NCI-H2196 treated with DMSO at 0.1 percent for 48 hours (cell line): ENCODE data around the gene TTC23L.

ENCODE experiments used
- DNase-seq: peaks from one replicate; lab custom pipeline; 2025; ENCODE audit not compliant: unreplicated experiment; lab: John Stamatoyannopoulos, UW

Gene TTC23L

DNA sequence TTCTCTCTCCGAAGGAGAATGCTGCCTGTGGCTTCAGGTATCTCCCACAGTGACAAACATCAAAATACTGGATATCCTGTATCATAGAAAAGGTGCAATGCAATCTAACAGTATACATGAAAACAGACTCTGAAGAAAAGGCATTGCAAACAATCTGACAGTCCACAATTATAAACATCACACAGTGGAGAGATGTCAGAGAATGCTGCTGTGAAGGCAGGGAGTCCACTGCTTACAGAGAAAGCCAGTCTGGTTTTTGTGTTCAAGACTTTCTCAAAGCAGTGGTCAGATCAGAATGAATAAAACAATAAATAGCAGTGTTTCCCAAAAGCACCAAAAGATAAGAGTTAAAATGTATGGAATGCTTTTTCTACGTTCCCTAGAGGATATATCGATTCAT is 28.7 kb downstream of the TTC23L start:
- no peak for DNase-seq

DNA sequence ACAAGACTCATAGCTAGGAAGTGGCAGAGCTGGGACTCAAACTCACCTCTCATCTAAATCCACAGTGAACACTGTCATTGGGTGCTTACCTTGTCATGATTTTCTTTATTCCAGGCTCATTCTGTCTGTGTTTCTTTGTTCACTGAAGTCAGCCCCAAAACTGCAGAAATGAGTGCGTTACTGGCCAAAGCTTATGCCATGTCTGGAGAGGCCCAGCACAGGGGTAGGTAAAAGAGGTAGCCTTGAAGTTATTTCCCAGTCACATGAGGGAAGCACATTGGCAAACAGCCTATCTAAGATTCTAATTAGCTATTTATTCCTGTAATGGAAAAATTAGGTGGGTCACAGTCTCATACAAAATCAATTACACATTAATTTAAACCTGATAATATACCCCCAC is 29.8 kb downstream of the TTC23L start:
- no peak for DNase-seq

DNA sequence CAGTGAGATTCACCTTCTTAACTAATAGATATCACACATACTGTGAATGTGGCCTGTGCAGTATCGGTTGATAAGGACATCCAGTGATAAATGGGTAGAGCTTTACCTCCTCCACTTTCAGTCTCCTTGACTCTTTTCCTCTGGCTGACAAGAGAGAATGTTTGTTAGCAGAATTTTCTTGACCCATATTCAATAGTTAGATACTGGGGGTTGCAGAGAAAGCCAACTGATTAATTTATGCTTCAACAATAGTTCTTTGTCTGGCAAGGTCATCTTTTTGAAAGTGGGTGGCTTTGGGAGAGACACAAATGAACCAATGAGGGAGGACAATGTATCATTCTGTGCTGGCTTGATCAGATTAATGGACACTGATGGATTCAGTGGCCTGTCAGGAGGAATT is 30.3 kb downstream of the TTC23L start:
- no peak for DNase-seq

DNA sequence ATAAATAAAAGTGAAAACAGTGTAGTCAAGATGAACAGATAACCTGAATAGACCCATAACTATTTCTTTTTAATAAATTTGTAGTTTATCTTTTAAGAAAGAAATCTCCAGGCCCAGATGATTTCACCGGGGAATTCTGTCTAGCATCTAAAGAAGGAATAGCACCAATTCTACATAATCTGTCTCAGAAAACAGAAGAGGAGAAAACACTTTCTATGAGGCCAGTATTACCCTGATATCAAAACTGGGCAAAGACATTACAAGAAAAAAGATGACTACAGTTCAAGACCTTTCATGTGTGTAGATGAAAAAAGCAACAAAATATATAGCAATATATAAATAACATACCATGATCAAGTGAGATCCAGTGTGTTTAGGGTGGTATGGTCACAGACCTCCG is 31.4 kb downstream of the TTC23L start:
- no peak for DNase-seq

DNA sequence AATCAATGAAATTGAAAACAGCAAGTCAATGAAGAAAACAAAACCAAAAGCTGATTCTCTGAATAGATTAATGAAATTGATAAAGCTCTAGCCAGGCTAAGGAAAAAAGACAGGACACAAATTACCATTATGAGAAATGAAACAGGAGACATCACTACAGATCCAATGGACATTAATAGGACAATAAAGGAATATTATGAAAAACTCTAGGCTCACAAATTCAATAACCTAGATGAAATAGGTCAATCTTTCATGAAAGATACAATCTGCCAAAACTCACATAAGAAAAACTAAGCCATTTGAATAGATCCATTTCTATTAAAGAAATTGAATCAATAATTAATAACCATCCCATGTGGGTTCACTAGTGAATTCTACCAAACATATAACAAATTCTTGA is 37.3 kb downstream of the TTC23L start:
- no peak for DNase-seq

DNA sequence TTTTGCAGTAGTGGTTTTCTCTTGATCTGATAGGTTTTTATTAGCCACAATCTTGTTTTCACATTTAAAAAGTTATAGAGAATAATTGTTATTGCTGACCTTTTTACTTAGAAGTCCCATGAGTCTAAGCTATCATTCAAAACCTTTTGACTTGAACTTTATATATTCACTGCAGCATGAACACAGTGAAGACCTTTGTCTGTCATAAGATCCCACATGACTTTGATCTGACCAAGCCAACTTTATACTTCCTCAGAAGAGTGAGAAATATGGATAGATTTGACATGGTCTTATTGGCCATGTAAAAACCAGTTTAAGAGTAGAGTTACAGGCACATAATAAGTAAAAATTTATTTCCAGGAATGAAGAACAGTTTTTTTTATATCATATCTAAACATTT is 42.3 kb downstream of the TTC23L start:
- no peak for DNase-seq

DNA sequence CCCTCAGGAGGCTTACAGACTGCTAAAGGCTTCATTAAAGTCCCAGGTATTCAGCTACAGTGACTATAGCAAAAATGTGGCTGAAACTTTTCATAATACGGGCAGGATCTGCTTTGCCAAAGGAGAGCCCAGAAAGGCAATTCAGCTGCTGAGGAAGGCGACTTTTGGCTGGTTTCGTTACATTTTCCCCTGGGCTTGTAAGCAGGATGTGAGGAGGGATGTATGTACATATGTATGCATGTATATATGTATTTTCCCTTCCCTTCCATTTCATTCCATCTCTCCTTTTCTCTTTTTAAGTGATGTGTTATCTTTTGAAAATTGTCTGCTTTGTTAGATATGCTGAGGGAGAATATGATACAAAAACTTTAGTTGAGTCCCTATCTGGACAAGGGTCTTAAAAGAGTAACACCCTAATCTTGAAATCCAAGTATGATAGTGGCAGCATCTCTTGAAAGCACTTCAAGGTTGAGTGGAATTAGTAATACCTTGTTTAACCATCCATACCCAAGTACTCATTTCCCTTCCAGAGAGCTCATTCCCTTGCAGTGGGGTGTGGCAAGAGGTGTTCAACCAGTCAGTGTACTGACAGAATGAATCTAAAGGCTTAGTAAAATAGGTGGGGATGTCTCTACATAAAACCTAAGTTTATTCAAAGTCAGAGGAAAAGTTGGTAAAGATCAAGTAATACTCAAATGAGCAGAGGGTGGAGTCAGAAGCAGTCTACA is 47.6 kb downstream of the TTC23L start:
- DNase-seq = no peak

DNA sequence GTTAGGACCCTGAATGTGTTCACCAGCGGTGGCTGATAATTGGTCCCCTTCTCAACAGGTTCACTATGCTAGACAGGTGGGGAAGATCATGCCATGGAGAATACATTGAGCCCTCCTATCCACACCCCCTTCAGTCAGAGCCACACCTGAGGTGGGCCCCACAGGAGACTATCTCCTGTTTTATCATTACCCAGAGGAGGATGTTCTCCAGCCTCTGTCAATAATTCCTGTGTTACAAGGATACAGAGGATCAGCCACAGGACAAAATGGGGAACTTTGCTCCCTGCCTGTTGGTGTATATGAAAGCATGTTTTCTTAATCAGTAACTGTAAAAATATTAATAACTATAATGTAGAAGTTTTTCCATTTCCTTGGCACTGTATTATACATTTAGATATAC is 50.4 kb downstream of the TTC23L start:
- DNase-seq = no peak

DNA sequence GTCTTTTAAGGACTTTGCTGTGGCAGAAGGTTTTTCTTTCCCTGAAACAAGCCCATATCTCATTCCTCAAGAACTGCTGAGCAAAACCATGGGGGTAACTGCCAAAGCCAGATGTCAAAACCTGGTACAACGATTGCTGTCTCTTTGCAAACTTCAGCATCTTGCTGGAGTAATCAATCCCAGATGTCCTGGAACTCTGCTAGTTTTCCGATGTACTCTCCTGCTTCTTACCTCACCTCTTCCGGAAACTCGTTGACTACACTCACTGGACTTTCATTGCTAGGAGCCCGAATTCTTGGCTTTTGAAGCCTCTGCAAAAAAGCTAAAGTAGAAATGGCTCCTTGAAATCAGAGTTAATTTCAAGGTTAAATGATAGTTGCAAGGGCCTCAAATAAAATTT is 53.0 kb downstream of the TTC23L start:
- no peak for DNase-seq

DNA sequence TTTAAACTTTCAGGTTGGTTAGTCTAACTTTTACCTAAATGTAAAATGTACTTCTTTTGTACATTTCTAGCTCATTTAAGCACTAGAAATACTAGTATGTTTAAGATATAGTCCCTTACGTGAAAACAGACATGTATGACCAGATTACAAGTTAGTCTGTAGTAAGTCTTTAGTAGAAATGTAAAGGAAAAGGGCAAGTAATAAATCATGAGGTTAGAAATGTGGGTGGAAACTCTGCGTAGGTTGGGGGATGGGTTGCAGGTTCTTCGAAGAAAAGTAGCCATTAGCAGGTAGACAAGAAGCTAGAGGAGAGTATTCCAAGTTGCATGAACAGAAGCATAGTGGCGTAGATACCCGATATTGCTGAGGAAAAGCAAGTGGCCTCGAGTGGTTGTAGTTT is 53.5 kb downstream of the TTC23L start:
- no peak for DNase-seq

DNA sequence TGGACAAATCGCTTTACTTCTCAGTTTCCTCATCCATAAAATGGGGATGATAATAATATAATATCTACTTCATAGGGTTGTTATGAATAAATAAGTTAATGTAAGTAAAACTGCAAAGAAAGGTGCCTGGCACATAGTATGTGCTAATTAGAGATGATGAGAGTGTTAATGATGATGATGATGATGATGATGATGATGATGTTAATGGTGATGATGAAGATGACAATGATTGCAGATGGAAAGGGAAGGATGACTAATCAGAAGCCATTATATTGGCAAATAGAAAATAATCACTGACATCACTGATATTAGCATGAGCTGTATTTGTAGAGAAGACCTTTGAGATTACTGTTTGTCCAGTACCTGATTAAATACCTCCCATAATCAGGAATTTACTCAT is 55.8 kb downstream of the TTC23L start:
- DNase-seq = no peak

DNA sequence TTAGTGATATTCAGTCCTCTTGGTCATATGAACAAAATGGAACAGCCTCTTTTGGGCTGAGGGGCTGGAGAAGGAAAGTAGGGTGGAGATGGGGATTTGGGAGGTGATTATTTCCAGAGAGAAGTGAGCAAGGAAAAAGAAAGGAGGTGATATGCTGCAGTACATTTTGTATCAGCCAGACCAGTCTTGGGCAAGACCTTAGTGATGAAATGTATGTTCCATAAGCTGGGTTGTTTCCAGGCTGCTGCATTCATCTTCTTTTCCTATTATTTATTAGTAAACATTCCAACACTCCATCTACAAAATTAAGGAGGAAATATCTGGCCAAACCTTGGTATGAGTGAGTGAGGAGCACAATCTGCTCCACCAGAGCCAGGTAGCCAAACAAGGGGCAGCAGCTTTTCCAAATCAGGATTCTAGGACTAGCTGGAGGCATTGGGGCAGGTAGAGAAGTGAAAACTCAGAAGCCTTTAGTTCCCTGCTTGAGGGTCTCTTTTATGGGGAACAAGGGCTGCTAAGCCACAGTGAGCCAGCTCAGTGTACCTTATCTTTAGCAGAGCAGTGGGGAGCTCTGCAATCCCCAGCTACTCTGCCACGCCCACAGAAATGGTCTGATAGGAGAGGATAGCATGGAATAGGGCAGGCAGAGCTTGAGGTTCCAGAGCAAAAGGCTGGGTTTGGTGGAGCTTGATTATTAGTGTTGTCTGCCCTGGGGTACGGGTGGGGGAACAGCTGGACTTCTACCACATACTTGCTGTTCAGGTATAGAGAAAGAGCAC is 56.9 kb downstream of the TTC23L start:
- DNase-seq = no peak

DNA sequence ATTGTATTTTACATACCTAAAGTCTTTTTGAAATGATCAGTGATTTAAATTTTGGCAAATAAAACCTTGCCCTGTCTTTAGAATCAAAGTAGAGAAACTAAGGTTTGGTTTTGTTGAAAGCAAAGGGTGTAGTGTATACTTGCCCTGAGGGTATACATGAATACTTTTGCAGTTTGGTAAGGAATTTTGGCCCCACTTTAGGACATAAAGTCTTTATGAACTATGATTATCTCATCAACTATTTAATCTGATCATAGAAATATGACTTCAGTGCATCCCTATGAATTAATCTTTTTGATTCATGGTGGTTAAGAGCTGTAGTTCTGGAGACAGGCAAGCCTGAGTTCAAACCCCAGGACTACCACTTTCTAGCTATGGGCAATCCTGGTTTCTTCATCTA is 58.7 kb downstream of the TTC23L start:
- DNase-seq = no peak

DNA sequence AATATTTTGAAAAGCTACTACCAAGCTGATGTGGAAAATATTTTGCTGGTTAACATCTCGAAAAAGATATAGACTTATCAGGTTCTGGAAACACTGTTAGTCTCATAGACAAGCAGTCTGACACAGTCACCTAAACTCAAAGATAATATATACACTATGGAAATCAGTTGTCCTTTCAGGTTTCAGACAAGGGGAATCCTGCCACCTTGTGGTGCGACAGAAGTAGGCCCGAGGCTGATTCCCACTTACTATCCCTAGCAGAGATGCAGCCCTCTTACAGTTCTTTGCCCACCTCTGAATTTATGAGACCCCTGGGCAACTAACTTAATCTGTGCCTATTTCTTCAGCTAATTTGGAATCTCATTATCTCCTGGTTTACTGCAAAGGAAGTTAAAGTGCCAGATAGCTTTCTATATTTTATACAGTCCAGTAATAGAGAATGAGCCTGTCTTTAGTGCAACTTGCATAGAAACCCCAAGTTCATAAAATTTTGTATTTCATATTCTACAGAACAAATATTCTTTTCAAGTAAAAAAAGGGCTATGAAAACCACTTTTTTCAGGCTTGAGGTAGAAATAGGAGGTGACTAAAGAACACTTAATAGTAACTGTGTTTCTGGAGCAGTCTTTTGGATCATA is 59.4 kb downstream of the TTC23L start:
- peak; percentile 63 for DNase-seq

DNA sequence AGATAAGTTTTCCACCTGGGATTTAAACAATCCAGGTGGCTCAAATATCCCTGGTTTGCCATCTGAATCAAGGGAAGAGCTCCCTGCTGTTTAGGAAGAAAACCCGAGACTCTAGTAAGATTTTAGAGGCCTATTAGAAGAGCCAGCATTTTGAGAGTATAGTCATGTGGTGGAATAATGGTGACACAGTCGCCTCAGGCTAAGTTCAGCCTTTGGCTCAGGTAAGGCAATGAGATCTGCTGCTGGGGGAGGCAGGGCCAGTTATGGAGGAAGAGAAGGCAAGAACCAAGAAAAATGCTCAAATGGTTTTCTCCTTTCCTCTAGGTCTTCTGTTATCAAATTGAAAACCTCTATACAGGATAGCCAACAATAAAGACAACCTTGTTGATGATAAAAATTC is 60.1 kb downstream of the TTC23L start:
- DNase-seq = no peak

DNA sequence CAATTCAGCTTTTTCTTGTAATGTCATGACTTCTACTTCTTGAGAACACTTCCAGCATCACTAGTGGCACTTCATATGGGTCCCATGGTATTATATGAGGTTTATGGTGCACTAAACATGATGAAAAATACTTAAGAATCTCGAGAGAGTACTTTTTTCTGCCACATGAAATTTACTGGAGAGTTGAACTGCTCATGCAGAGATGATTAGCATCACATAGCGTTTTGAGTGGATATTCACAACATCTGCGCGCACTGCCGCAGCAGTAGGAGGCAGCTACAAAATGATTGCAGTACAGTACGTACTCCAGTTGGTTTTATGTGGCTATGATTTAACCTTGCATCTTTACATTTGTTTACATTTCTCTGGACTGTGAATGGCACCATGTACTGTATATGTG is 61.7 kb downstream of the TTC23L start:
- no peak for DNase-seq

DNA sequence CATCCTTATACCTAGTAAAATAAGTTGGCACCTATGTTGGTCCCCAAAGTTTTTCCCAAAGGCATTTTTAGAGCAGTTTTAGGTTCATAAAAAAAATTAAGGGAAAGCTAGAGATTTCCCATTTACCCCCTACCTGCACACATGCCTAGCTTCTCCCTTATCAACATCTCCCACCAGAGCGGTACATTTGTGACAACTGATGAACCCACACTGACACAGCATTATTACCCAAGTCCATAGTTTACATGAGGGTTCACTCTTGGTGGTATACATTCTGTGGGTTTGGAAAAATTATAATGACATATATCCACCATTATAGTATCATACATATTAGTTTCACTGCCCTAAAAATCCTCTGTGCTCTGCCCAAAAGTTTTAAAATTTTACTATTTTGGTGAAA is 64.3 kb downstream of the TTC23L start:
- no peak for DNase-seq

DNA sequence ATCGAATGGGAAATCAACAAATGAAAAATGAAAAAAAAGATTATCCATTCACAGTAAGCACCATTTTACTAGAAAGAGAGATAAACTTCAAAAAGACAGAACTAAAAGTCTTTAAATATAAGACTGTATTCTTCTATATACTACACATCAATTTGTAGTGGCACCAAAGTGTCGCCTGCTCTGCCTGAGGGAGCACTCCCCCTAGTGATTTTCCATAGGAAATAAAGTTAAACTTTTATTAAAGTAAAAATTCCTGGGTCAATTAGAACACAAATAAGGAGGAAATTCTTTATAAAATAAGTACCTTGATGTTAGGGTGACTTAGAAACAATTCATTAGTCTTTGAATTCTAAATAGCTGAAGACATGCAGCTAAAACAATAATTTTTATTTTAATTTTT is 66.6 kb downstream of the TTC23L start:
- DNase-seq = no peak

DNA sequence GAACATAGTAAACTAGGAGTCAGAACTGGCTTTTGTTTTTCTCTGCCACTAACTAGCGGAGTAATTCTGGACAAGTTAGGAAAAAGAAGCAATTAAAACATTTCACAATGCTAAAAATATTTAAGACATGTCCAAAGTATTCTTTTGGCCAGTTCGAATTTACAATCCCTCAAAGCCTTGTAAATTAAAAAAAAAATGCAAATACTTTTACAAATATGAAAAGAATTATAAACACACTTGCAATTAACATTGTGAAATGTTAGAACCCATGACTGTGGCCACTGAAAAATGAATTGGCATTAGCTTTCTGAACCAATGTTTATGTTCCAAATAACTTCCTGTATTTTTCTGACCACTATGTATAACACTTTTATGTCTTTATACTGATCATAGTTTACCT is 74.1 kb downstream of the TTC23L start:
- no peak for DNase-seq

DNA sequence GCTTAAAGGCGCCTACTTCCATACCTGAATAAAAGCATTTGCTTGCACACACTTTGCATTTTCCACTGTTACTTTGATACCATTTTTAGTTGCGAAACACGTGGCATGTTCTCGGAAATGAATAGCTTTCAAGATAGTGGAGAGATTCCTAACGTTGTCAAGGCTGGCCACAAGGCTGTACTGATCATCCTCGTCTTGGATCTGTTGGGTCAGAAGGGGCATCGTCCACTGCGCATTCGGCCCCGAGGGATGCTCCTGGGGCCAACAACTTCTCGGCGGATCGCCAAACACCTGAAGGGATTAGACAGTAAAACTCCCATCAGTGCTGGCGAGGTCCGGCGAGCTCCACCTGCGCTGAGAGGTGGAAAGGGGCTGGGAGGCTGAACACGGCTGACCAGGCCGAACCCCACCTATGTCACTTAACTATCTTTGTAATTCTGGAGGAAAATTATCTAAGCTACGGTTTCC is 75.7 kb downstream of the TTC23L start:
- DNase-seq = no peak

DNA sequence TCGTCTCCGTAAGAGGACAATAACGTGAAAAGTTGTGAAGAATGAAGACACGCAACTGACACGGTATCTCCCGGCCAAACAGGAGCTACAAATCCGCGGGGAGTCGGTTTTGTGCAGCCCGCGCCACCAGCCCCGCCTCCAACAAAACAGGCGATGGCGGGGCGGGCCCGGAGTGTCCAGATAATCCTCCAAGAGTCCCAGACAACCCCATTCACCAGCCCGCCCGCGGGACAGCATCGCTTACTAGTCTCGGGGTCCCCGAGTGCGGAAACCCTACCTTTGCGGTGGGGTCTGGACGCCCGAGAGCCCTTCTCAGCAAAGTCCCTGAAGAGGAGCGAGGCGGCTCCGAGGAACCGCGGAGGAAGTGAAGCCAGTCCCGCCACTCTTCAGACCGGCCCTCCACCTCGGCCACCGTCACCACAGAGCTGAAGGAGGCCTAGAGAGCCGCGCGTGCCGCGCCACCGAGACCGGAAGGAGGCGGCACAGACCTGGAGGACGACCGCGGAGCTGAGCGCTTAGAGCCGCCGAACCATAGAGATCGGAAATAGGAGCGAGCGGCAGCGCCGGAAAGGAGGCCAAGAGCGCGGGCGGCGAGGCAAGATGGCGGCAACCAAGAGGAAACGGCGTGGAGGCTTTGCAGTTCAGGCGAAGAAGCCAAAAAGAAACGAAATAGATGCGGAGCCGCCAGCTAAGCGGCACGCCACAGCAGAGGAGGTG is 76.3 kb downstream of the TTC23L start, which contains the start of the genes BRIX1 and RAD1:
BRIX1 (plus strand) TSS at position 573 of the 717 bp plus-strand sequence; CDS start at position 601, 28 bp downstream.
RAD1 (minus strand) TSS at position 366 of the 717 bp plus-strand sequence. CDS start 612 bp downstream, outside the sequence.
- DNase-seq = peak; percentile 98
